Measurements from ENCODE around the gene MEX3D. TPM values are rescaled to one million over a fixed set of nuclear protein-coding genes. Genes with fewer than 3 reads are reported as not detected.

Gene MEX3D
- polyA plus RNA-seq, 1 donor, result 17.8 TPM

Other genes starting within 250 kb of the MEX3D start
- 91.9 TPM for gene NDUFS7, start 184.4 kb downstream of the MEX3D start, polyA plus RNA-seq
- 16.0 TPM for gene GAMT, start 166.8 kb downstream of the MEX3D start, polyA plus RNA-seq
- 97.8 TPM for gene DAZAP1, start 160.7 kb downstream of the MEX3D start, polyA plus RNA-seq
- gene RPS15, start 129.9 kb downstream of the MEX3D start, polyA plus RNA-seq, result 1,404 TPM
- 5.6 TPM for gene APC2, start 118.2 kb downstream of the MEX3D start, polyA plus RNA-seq
- 29.8 TPM for gene C19orf25, start 89.1 kb downstream of the MEX3D start, polyA plus RNA-seq
- gene PCSK4, start 78.0 kb downstream of the MEX3D start, polyA plus RNA-seq, result 4.7 TPM
- gene REEP6, start 77.1 kb downstream of the MEX3D start, polyA plus RNA-seq, result 228 TPM
- 24.9 TPM for gene ADAMTSL5, start 55.3 kb downstream of the MEX3D start, polyA plus RNA-seq
- gene PLK5, start 44.2 kb downstream of the MEX3D start, polyA plus RNA-seq, result 0.09 TPM
- 59.1 TPM for gene MBD3, start 24.5 kb upstream of the MEX3D start, polyA plus RNA-seq
- gene UQCR11, start 37.1 kb upstream of the MEX3D start, polyA plus RNA-seq, result 124 TPM
- 74.3 TPM for gene TCF3, start 84.3 kb upstream of the MEX3D start, polyA plus RNA-seq
- gene ONECUT3, start 185.2 kb upstream of the MEX3D start, polyA plus RNA-seq, result 1.6 TPM
- 0.99 TPM for gene ATP8B3, start 244.0 kb upstream of the MEX3D start, polyA plus RNA-seq